ENCODE results near the gene HNMT.

Gene HNMT

DNA sequence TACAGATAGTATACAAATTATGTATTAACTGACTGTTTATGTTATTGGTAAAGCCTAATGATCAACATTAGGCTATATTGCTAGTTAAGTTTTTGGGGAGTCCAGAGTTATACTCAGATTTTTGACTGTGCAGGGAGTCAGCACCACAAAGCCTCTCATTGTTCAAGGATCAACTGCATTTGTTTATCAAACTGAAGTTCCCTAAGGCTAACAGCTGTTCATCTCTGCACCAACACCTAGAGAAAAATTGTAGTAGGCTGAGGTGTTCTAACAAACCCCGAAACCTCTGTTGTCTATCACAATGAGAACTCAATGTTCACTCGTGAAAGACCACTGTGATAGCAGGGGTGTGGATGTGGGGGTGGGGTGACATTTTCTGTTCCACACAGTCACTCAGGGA lies 97.7 kb downstream of the HNMT start:
- no peak for DNase-seq

DNA sequence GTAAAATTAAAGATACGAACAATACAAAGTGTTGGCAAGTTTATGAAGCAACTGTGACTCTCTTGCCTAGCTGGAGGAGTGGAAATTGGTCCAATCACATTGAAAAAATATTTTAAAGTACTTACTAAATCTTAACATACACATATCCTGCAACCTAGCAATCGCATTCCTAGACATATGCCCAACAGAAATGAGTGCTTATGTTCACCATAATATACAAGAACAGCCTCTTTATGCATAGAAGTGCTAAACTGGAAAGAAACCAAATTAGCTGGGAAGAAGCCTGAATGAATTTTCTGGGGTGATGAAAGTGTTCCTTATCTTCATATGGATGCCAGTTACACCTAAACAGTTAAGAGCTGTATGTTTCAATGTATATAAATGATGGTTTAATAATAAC lies 98.9 kb downstream of the HNMT start:
- no peak for DNase-seq

All from NCI-H1417 treated with DMSO at 0.1 percent for 48 hours (cell line).